ENCODE measurements around the gene GPR35. TPM values are rescaled to one million over a fixed set of nuclear protein-coding genes. Genes with fewer than 3 reads are reported as not detected.

Gene GPR35
- polyA plus RNA-seq, 1 of the 3 experiments (the other 2 are of a cell fraction): 1.2 TPM

GRCh38 chr2:240602266-240603050 is 22.8 kb upstream of the GPR35 start:
- TF ChIP-seq FOXM1 (IDR thresholded peaks at IDR 0.05; ENCODE audit: low read depth): no peak
- no peak for TF ChIP-seq GATA2 (CRISPR knock-in tag; IDR thresholded peaks at IDR 0.05)
- no peak for TF ChIP-seq EP300 (IDR thresholded peaks at IDR 0.05; ENCODE audit: borderline replicate concordance in 1 of 2, low read depth in 1 of 2, low read length in 1 of 2)
- no peak for TF ChIP-seq PBX3 (IDR thresholded peaks at IDR 0.05)
- TF ChIP-seq MEF2A (IDR thresholded peaks at IDR 0.05; ENCODE audit: borderline replicate concordance, low read depth): no peak
- no peak for TF ChIP-seq TCF12 (IDR thresholded peaks at IDR 0.05)
- no peak for TF ChIP-seq TAF1 (IDR thresholded peaks at IDR 0.05; ENCODE audit: borderline replicate concordance, low read depth, low read length)
- TF ChIP-seq TEAD4 (IDR thresholded peaks at IDR 0.05; ENCODE audit: borderline replicate concordance, insufficient read depth): no peak
- no peak for TF ChIP-seq IRF3 (IDR thresholded peaks at IDR 0.05; ENCODE audit: low read depth, low read length)
- TF ChIP-seq MXI1 (IDR thresholded peaks at IDR 0.05; ENCODE audit: low read depth, low read length): no peak
- Histone ChIP-seq H3K9me3 (no peaks in the 10 kb centered on the region), H3F3A (replicated peaks; ENCODE audit: insufficient read depth) (no peaks in the 10 kb centered on the region), H3K79me2 (ENCODE audit: insufficient read depth) (no peaks in the 10 kb centered on the region), H3K27me3 (ENCODE audit: insufficient read depth) (no peaks in the 10 kb centered on the region), H4K20me1 (ENCODE audit: insufficient read depth) (no peaks in the 10 kb centered on the region), H3K4me2 (no peak overlapping the region), H3K4me3 (ENCODE audit: low read depth in 2 of 2, low read length in 1 of 2) (no peak overlapping the region), H2AFZ (ENCODE audit: low read depth) (no peak overlapping the region), H3K4me1 (ENCODE audit: control insufficient read depth in 1 of 2, insufficient read depth in 2 of 2, low read depth in 1 of 2, low read length in 1 of 2) (peaks cover 0 to 15% of the 10 kb centered on the region in 2 experiments; a peak in 1 of 4 replicates), H3K27ac (ENCODE audit: low read depth in 2 of 2, low read length in 1 of 2) (no peak overlapping the region), H3K9me2 (no peaks in the 10 kb centered on the region), H3K9ac (no peak overlapping the region), H3K36me3 (replicated peaks in 1 of 2; ENCODE audit: control insufficient read depth in 1 of 2, insufficient read depth in 2 of 2, low read length in 1 of 2) (peaks cover 0 to 14% of the 10 kb centered on the region in 2 experiments)
- 96% methylated on average over 23 of the region's 32 CpGs for WGBS (ENCODE audit: low lambda C conversion rate)
- CTCF ChIA-PET: interaction anchor here (1.3 to 3.6 kb wide), 2 partner anchors 36 to 238 kb away, joined by 3 to 15 read pairs; no protein-coding TSS in a partner anchor
- POLR2A ChIA-PET: no interaction called here
- DNase-seq: no peak

GRCh38 chr2:240603081-240603835 is 22.0 kb upstream of the GPR35 start:
- Histone ChIP-seq H3K9me3 (no peaks in the 10 kb centered on the region), H3K79me2 (ENCODE audit: insufficient read depth) (no peaks in the 10 kb centered on the region), H3K9ac (no peak overlapping the region), H3F3A (replicated peaks; ENCODE audit: insufficient read depth) (no peaks in the 10 kb centered on the region), H2AFZ (ENCODE audit: low read depth) (no peak overlapping the region), H3K9me2 (no peaks in the 10 kb centered on the region), H3K4me2 (no peak overlapping the region), H3K4me3 (ENCODE audit: low read depth in 2 of 2, low read length in 1 of 2) (no peak overlapping the region), H3K36me3 (replicated peaks in 1 of 2; ENCODE audit: control insufficient read depth in 1 of 2, insufficient read depth in 2 of 2, low read length in 1 of 2) (peaks cover 0 to 10% of the 10 kb centered on the region in 2 experiments), H3K4me1 (ENCODE audit: control insufficient read depth in 1 of 2, insufficient read depth in 2 of 2, low read depth in 1 of 2, low read length in 1 of 2) (peaks cover 0 to 15% of the 10 kb centered on the region in 2 experiments; a peak in 1 of 4 replicates), H3K27ac (ENCODE audit: low read depth in 2 of 2, low read length in 1 of 2) (no peak overlapping the region; a peak in 1 of 4 replicates), H4K20me1 (ENCODE audit: insufficient read depth) (no peaks in the 10 kb centered on the region), H3K27me3 (ENCODE audit: insufficient read depth) (no peaks in the 10 kb centered on the region)
- POLR2A ChIA-PET: interaction anchor here (0.5 to 1.2 kb wide), 2 partner anchors 23 to 237 kb away, joined by 3 to 4 read pairs; no protein-coding TSS in a partner anchor
- CTCF ChIA-PET: interaction anchor here (1.1 to 3.6 kb wide), 6 partner anchors 10 to 237 kb away, joined by 3 to 15 read pairs (median 6); partner anchors contain the start of gene CAPN10
- no peak for DNase-seq
- TF ChIP-seq MXI1 (IDR thresholded peaks at IDR 0.05; ENCODE audit: low read depth, low read length) (no peak), ZBTB33 (IDR thresholded peaks at IDR 0.05; ENCODE audit: borderline replicate concordance, low read depth) (no peak), EZH2phosphoT487 (IDR thresholded peaks at IDR 0.05; ENCODE audit: borderline replicate concordance, low read depth) (no peak), REST (IDR thresholded peaks at IDR 0.05; ENCODE audit: low read depth, low read length) (no peak)
- WGBS (ENCODE audit: low lambda C conversion rate): 96% methylated on average over 15 of the region's 22 CpGs

All from SK-N-SH (cell line).